ENCODE results near the gene MSTO1.
"Not testable (repeated sequence)": the region's sequence is repeated elsewhere in the genome, so short reads cannot be mapped to it uniquely, and the experiment has no call there.

MSTO1 gene

DNA sequence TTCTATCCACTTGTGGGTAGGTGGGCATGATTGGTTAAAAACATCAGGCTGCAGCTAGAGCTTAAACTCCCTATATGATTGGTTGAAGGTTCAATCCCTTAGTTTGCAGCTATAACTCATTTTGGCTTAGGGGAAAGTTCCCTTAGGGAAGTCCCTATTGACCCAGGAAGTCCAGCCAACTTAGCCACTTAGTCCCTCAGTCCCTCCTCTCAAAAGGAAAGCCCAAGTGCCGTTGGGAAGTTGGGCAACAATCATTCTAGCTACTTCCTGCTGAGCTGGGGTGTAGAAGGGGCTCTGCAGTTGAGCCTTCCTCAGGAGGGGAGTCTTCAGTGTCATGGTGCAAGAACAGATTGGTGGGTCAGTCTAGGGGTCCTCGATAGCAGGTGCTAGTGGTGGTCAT lies 12.2 kb downstream of the MSTO1 start:
- no peak for DNase-seq

- no peak for DNase-seq
These were observed 13.3 kb downstream of the MSTO1 start for GRCh38 chr1:155623357-155623756.

DNA sequence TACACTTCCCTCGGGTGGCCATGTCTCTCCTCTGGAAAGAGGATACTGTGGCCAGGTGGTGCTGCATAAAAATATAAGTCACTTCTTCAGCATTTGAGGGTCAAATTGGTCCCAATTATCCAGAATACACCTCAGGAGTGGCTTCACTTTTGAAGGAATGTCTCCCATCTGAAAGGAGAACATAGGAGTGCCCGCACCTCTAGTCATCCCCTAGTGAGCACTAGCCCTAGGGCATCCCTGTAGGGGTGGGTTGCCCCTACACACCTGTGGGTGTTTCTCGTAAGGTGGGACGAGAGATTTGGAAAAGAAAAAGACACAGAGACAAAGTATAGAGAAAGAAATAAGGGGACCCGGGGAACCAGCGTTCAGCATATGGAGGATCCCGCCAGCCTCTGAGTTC lies 16.4 kb downstream of the MSTO1 start:
- not testable (repeated sequence) for DNase-seq

GRCh38 chr1:155636397-155637153 lies 26.6 kb downstream of the MSTO1 start:
- DNase-seq: no peak

- DNase-seq: no peak
These were observed 30.3 kb downstream of the MSTO1 start for GRCh38 chr1:155640367-155640766.

- DNase-seq: not testable (repeated sequence)
These were observed 32.7 kb downstream of the MSTO1 start for GRCh38 chr1:155642559-155643180.

- no peak for DNase-seq
These were observed 33.2 kb downstream of the MSTO1 start for GRCh38 chr1:155643230-155643629.

GRCh38 chr1:155645034-155645598 lies 35.1 kb downstream of the MSTO1 start:
- DNase-seq: no peak

- no peak for DNase-seq
These were observed 35.6 kb downstream of the MSTO1 start for GRCh38 chr1:155645648-155646047.

DNA sequence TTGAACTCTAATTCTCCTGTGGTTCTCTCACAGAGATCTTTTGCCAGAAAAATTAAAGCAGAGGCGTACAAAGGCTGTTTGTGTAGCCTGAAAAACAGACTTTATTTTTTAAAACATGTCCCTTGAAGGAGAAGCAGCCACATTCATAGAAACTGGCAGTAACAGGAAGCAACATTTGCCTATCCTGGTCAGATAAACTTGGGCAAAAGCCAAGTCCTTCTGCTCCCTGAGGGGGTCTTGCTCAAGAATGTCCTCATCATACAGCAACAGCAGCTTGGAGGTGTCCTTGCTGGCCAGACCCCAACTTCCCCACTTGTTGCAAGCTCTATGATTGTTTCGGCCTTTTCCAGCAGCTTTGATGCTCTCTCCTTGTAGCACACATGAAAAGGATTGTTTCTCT lies 36.3 kb downstream of the MSTO1 start:
- DNase-seq: no peak

DNA sequence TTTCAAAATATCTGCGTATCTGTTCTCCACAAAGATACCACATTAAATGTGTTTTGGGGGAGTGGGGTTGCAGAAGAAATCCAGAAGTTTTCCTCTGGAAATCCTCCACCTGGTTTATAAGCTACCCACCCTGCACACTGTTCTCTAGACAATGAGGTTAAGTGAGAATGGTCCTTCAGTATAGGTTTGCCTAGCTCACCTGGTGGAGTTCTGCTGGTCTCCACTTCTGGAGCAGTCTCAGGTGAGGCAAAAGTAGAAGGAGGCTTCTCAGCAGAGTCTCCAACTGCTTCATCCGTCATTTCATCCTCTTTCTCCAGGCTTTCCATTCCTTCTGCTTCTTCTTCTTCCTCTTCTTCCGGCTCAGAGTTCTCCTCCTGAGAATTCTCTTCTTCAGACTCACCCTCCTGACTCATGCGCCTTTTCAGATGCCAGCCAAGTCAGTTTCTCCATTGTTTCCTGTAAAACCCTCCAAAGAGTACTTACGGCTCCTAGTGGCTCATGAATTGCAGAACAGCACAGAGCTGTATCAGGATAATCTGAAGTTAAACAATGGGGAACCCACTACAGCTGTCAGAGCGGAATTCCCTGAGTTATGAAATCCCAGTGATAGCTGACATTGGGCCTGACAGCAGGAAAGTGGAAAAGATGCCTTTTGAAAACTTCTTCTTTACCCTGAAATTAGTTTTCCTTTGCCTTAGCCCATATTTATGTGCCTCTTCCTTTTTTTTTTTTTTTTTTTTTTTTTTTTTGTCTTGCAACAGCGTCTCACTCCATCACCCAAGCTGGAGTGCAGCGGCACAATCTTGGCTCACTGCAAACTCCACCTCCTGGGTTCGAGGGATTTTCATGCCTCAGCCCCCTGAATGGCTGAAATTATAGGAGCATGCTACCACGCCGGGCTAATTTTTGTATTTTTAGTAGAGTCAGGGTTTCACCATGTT lies 38.5 kb downstream of the MSTO1 start:
- no peak for DNase-seq

DNA sequence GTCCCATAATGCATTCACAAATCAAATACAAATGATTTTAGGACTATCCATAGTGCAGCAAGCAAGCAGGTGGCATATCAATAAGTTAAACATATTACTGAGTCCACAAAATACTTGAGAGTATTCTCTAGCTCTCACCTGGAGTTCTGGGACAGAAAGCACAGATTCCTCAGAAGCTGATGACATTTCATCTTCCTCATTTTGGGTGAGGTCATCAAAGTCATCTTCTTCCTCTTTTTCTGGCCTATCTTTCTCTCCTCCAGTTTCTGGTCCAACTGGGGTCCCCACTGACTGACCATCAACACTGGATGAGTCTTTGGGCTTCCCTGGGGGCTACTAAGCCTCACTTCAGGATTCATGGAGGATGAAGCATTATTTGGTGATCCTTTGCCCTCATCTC lies 39.7 kb downstream of the MSTO1 start:
- no peak for DNase-seq

- no peak for DNase-seq
These were observed 40.3 kb downstream of the MSTO1 start for GRCh38 chr1:155650231-155650757.

- DNase-seq: no peak
These were observed 42.0 kb downstream of the MSTO1 start for GRCh38 chr1:155651861-155652661.

GRCh38 chr1:155652951-155653350 lies 42.9 kb downstream of the MSTO1 start:
- no peak for DNase-seq

GRCh38 chr1:155657463-155657862 lies 47.4 kb downstream of the MSTO1 start:
- DNase-seq: no peak

- DNase-seq: not testable (repeated sequence)
These were observed 51.2 kb downstream of the MSTO1 start for GRCh38 chr1:155661239-155661638.

Measured in CD4-positive, alpha-beta T cell treated with Interleukin-21 for 1 hour (primary cell).